Measurements from ENCODE around the gene DAB2IP.

The DAB2IP gene

GRCh38 chr9:121731090-121731489 lies 79.7 kb downstream of the DAB2IP start:
- no peaks in the 10 kb centered on the region for H3K4me1 ChIP-seq (ENCODE audit: control insufficient read depth, insufficient read depth, low read length, poor library complexity, severe bottlenecking)
- H3K4me3 ChIP-seq (ENCODE audit: insufficient read depth, low read depth, low read length, poor library complexity, severe bottlenecking), result no peak overlapping the region
- DNase-seq, result no peak
- H3K27me3 ChIP-seq (replicated peaks; ENCODE audit: control insufficient read depth, insufficient read depth, low read length, poor library complexity, severe bottlenecking), result no peaks in the 10 kb centered on the region
- no peak overlapping the region for H3K27ac ChIP-seq (ENCODE audit: insufficient read depth, low read length, poor library complexity, severe bottlenecking)
- no peaks in the 10 kb centered on the region for H3K36me3 ChIP-seq (ENCODE audit: control insufficient read depth, insufficient read depth, low read length)
- no peaks in the 10 kb centered on the region for H3K9me3 ChIP-seq (ENCODE audit: control insufficient read depth, low read length)

DNA sequence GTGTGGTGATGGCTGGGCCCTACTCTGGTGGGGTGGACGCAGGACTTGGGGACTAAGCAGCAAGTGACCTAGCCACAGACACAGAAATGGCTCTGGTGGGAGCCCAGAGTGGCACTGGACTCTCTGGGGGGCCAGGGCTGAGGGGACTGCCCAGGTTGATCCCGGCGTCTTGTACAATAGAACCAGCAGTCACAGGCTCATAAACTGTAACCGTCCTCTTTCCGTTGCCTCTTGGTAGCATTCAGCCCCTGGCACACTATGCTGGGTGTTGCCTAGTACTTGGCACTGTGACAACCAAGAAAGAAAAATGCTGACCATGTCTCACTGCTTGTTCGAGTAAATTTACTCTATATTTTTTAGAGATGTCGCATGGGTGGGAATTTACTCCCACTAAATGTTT lies 80.5 kb downstream of the DAB2IP start:
- peaks cover 3% of the 10 kb centered on the region for H3K27me3 ChIP-seq (replicated peaks; ENCODE audit: control insufficient read depth, insufficient read depth, low read length, poor library complexity, severe bottlenecking)
- no peak for DNase-seq
- H3K27ac ChIP-seq (ENCODE audit: insufficient read depth, low read length, poor library complexity, severe bottlenecking), result no peak overlapping the region
- H3K4me3 ChIP-seq (ENCODE audit: insufficient read depth, low read depth, low read length, poor library complexity, severe bottlenecking), result no peak overlapping the region
- H3K4me1 ChIP-seq (ENCODE audit: control insufficient read depth, insufficient read depth, low read length, poor library complexity, severe bottlenecking), result no peaks in the 10 kb centered on the region
- no peaks in the 10 kb centered on the region for H3K9me3 ChIP-seq (ENCODE audit: control insufficient read depth, low read length)
- H3K36me3 ChIP-seq (ENCODE audit: control insufficient read depth, insufficient read depth, low read length), result no peaks in the 10 kb centered on the region

GRCh38 chr9:121732389-121732788 lies 81.0 kb downstream of the DAB2IP start:
- H3K27me3 ChIP-seq (replicated peaks; ENCODE audit: control insufficient read depth, insufficient read depth, low read length, poor library complexity, severe bottlenecking), result peaks cover 3% of the 10 kb centered on the region
- DNase-seq, result no peak
- no peaks in the 10 kb centered on the region for H3K9me3 ChIP-seq (ENCODE audit: control insufficient read depth, low read length)
- H3K4me3 ChIP-seq (ENCODE audit: insufficient read depth, low read depth, low read length, poor library complexity, severe bottlenecking), result no peak overlapping the region
- no peaks in the 10 kb centered on the region for H3K4me1 ChIP-seq (ENCODE audit: control insufficient read depth, insufficient read depth, low read length, poor library complexity, severe bottlenecking)
- no peak overlapping the region for H3K27ac ChIP-seq (ENCODE audit: insufficient read depth, low read length, poor library complexity, severe bottlenecking)
- H3K36me3 ChIP-seq (ENCODE audit: control insufficient read depth, insufficient read depth, low read length), result no peaks in the 10 kb centered on the region

- H3K27me3 ChIP-seq (replicated peaks; ENCODE audit: control insufficient read depth, insufficient read depth, low read length, poor library complexity, severe bottlenecking), result peaks cover 3% of the 10 kb centered on the region
- no peaks in the 10 kb centered on the region for H3K9me3 ChIP-seq (ENCODE audit: control insufficient read depth, low read length)
- H3K27ac ChIP-seq (ENCODE audit: insufficient read depth, low read length, poor library complexity, severe bottlenecking), result no peak overlapping the region
- H3K36me3 ChIP-seq (ENCODE audit: control insufficient read depth, insufficient read depth, low read length), result no peaks in the 10 kb centered on the region
- H3K4me1 ChIP-seq (ENCODE audit: control insufficient read depth, insufficient read depth, low read length, poor library complexity, severe bottlenecking), result no peaks in the 10 kb centered on the region
- no peak overlapping the region for H3K4me3 ChIP-seq (ENCODE audit: insufficient read depth, low read depth, low read length, poor library complexity, severe bottlenecking)
- no peak for DNase-seq
Measured at GRCh38 chr9:121732886-121733285, 81.5 kb downstream of the DAB2IP start.

- no peak overlapping the region for H3K4me3 ChIP-seq (ENCODE audit: insufficient read depth, low read depth, low read length, poor library complexity, severe bottlenecking)
- H3K36me3 ChIP-seq (ENCODE audit: control insufficient read depth, insufficient read depth, low read length), result no peaks in the 10 kb centered on the region
- no peaks in the 10 kb centered on the region for H3K4me1 ChIP-seq (ENCODE audit: control insufficient read depth, insufficient read depth, low read length, poor library complexity, severe bottlenecking)
- peaks cover 3% of the 10 kb centered on the region for H3K27me3 ChIP-seq (replicated peaks; ENCODE audit: control insufficient read depth, insufficient read depth, low read length, poor library complexity, severe bottlenecking)
- no peak overlapping the region for H3K27ac ChIP-seq (ENCODE audit: insufficient read depth, low read length, poor library complexity, severe bottlenecking)
- no peaks in the 10 kb centered on the region for H3K9me3 ChIP-seq (ENCODE audit: control insufficient read depth, low read length)
- no peak for DNase-seq
Measured at GRCh38 chr9:121734465-121734864, 83.0 kb downstream of the DAB2IP start.

DNA sequence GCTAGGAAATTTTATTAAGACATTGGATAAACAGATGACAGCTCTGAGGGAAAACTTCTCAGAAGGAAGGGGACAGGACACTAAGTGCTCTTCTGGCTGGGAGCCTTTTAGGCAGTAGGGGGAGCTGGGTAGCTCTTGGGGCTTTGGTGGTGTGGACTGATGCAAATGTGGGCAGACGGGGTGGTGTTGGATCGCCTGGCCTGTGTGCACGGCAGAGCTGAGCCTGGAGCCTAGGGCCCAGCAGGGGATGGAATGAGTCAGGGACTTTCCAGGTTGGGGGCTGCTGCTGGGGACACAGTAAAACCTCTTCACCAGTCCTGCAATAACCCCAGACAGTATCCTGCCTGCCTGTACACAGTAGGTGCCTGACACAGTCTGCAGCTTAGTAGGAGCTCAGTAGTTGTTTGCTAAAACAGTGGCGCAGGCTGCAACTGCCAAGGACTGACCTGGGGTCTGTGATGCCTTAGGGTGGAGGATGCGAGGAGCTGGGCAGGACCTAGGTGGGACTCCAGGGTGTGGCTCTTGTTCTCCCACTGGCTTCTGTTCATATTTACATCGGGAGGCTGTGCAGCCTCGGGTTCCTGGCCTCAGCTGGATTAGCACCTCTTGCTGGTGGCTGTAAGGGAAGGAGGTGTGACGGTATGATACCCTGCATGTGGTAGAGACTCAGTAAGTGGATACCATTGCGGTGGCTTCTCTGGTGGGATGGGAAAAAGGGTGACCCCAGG lies 83.8 kb downstream of the DAB2IP start:
- peaks cover 3% of the 10 kb centered on the region for H3K27me3 ChIP-seq (replicated peaks; ENCODE audit: control insufficient read depth, insufficient read depth, low read length, poor library complexity, severe bottlenecking)
- no peak overlapping the region for H3K27ac ChIP-seq (ENCODE audit: insufficient read depth, low read length, poor library complexity, severe bottlenecking)
- H3K4me1 ChIP-seq (ENCODE audit: control insufficient read depth, insufficient read depth, low read length, poor library complexity, severe bottlenecking), result no peaks in the 10 kb centered on the region
- no peaks in the 10 kb centered on the region for H3K36me3 ChIP-seq (ENCODE audit: control insufficient read depth, insufficient read depth, low read length)
- H3K9me3 ChIP-seq (ENCODE audit: control insufficient read depth, low read length), result no peaks in the 10 kb centered on the region
- DNase-seq, result no peak
- H3K4me3 ChIP-seq (ENCODE audit: insufficient read depth, low read depth, low read length, poor library complexity, severe bottlenecking), result no peak overlapping the region

- Histone ChIP-seq H3K4me3 (ENCODE audit: insufficient read depth, low read depth, low read length, poor library complexity, severe bottlenecking) (no peak overlapping the region), H3K27me3 (replicated peaks; ENCODE audit: control insufficient read depth, insufficient read depth, low read length, poor library complexity, severe bottlenecking) (peaks cover 3% of the 10 kb centered on the region), H3K36me3 (ENCODE audit: control insufficient read depth, insufficient read depth, low read length) (no peaks in the 10 kb centered on the region), H3K27ac (ENCODE audit: insufficient read depth, low read length, poor library complexity, severe bottlenecking) (no peak overlapping the region), H3K4me1 (ENCODE audit: control insufficient read depth, insufficient read depth, low read length, poor library complexity, severe bottlenecking) (no peaks in the 10 kb centered on the region), H3K9me3 (ENCODE audit: control insufficient read depth, low read length) (no peaks in the 10 kb centered on the region)
- no peak for DNase-seq
Measured at GRCh38 chr9:121735793-121736770, 84.6 kb downstream of the DAB2IP start.

DNA sequence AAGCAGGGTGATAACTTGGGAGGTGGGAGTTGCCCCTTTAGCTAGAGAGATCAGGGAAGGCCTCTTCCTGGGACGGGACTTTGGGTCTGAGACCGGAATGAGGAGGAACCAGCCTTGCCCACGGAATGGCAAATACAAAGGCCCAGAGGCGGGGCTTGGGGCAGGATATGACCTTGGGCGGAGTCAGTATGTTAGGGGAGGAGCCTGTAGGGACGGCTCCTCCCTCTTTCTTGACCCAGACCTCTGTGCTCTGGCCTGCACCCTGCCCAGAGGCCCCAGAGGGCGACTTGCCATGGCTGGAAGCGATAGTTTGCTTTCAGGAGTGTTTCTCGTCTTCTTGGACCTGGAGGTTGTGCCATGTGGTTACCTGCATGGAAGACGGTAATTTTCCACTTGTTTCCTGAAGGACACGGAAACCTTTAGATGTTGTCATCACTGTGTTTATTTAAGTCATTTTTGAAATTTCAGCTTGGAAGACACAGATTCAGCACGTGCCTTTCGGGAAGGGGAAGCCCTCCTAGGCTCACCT lies 85.6 kb downstream of the DAB2IP start:
- Histone ChIP-seq H3K4me1 (ENCODE audit: control insufficient read depth, insufficient read depth, low read length, poor library complexity, severe bottlenecking) (no peaks in the 10 kb centered on the region), H3K4me3 (ENCODE audit: insufficient read depth, low read depth, low read length, poor library complexity, severe bottlenecking) (no peak overlapping the region), H3K9me3 (ENCODE audit: control insufficient read depth, low read length) (no peaks in the 10 kb centered on the region), H3K27me3 (replicated peaks; ENCODE audit: control insufficient read depth, insufficient read depth, low read length, poor library complexity, severe bottlenecking) (peaks cover 3% of the 10 kb centered on the region), H3K27ac (ENCODE audit: insufficient read depth, low read length, poor library complexity, severe bottlenecking) (no peak overlapping the region), H3K36me3 (ENCODE audit: control insufficient read depth, insufficient read depth, low read length) (no peaks in the 10 kb centered on the region)
- DNase-seq, result no peak

- peaks cover 3% of the 10 kb centered on the region for H3K27me3 ChIP-seq (replicated peaks; ENCODE audit: control insufficient read depth, insufficient read depth, low read length, poor library complexity, severe bottlenecking)
- no peaks in the 10 kb centered on the region for H3K4me1 ChIP-seq (ENCODE audit: control insufficient read depth, insufficient read depth, low read length, poor library complexity, severe bottlenecking)
- no peak overlapping the region for H3K27ac ChIP-seq (ENCODE audit: insufficient read depth, low read length, poor library complexity, severe bottlenecking)
- no peaks in the 10 kb centered on the region for H3K9me3 ChIP-seq (ENCODE audit: control insufficient read depth, low read length)
- H3K36me3 ChIP-seq (ENCODE audit: control insufficient read depth, insufficient read depth, low read length), result no peaks in the 10 kb centered on the region
- no peak overlapping the region for H3K4me3 ChIP-seq (ENCODE audit: insufficient read depth, low read depth, low read length, poor library complexity, severe bottlenecking)
- no peak for DNase-seq
Measured at GRCh38 chr9:121737481-121737931, 86.1 kb downstream of the DAB2IP start.

- Histone ChIP-seq H3K27me3 (replicated peaks; ENCODE audit: control insufficient read depth, insufficient read depth, low read length, poor library complexity, severe bottlenecking) (peaks cover 3% of the 10 kb centered on the region), H3K27ac (ENCODE audit: insufficient read depth, low read length, poor library complexity, severe bottlenecking) (no peak overlapping the region), H3K36me3 (ENCODE audit: control insufficient read depth, insufficient read depth, low read length) (no peaks in the 10 kb centered on the region), H3K4me1 (ENCODE audit: control insufficient read depth, insufficient read depth, low read length, poor library complexity, severe bottlenecking) (no peaks in the 10 kb centered on the region), H3K9me3 (ENCODE audit: control insufficient read depth, low read length) (no peaks in the 10 kb centered on the region), H3K4me3 (ENCODE audit: insufficient read depth, low read depth, low read length, poor library complexity, severe bottlenecking) (no peak overlapping the region)
- no peak for DNase-seq
Measured at GRCh38 chr9:121738411-121738810, 87.0 kb downstream of the DAB2IP start.

All from effector memory CD4-positive, alpha-beta T cell (primary cell).